Smooth muscle cell (in vitro differentiated cells): ENCODE measurements around the gene CHAMP1. TPM values are rescaled to one million over a fixed set of nuclear protein-coding genes. Genes with fewer than 3 reads are reported as not detected.

ENCODE experiments used
- DNase-seq: peaks from one replicate; lab custom pipeline; 2025; ENCODE audit not compliant: unreplicated experiment; lab: John Stamatoyannopoulos, UW
- H2AFZ ChIP-seq: fragments of 200-600 bp; sonication (generic); 2 replicates; pipeline ENCODE4 v1.6.0; 2016; ENCODE audit warnings: antibody characterized with exemption, low read depth, mild to moderate bottlenecking
- H3F3A ChIP-seq: fragments of 200-600 bp; sonication (generic); 2 replicates; pipeline ENCODE4 v1.6.0; 2017; ENCODE audit warnings: antibody characterized with exemption, low read depth
- H3K27ac ChIP-seq: fragments of 200-600 bp; sonication (generic); 2 replicates; pipeline ENCODE4 v1.5.1; 2016; ENCODE audit warnings: low read depth, mild to moderate bottlenecking
- H3K27me3 ChIP-seq: fragments of 200-600 bp; sonication (generic); 2 replicates; pipeline ENCODE4 v1.6.1; 2016; ENCODE audit warnings: low read depth, mild to moderate bottlenecking
- H3K36me3 ChIP-seq: fragments of 200-600 bp; sonication (generic); 2 replicates; pipeline ENCODE4 v1.5.1; 2016; ENCODE audit warnings: low read depth
- H3K4me1 ChIP-seq: fragments of 200-600 bp; sonication (generic); 2 replicates; pipeline ENCODE4 v1.5.1; 2016; ENCODE audit warnings: low read depth
- H3K4me2 ChIP-seq: fragments of 200-600 bp; sonication (generic); 2 replicates; pipeline ENCODE4 v1.6.0; 2016; ENCODE audit warnings: mild to moderate bottlenecking
- H3K4me3 ChIP-seq: fragments of 200-600 bp; sonication (generic); 2 replicates; pipeline ENCODE4 v1.5.1; 2016; ENCODE audit warnings: mild to moderate bottlenecking
- H3K79me2 ChIP-seq: fragments of 200-600 bp; sonication (generic); 2 replicates; pipeline ENCODE4 v1.6.0; 2016; ENCODE audit warnings: low read depth, mild to moderate bottlenecking
- H3K9ac ChIP-seq: fragments of 200-600 bp; sonication (generic); 2 replicates; pipeline ENCODE4 v1.6.0; 2016; ENCODE audit warnings: low read depth
- H3K9me3 ChIP-seq: fragments of 200-600 bp; sonication (generic); replicated peaks from 2 replicates; pipeline ENCODE4 v1.5.1; 2016; ENCODE audit warnings: low read depth
- H4K20me1 ChIP-seq: fragments of 200-600 bp; sonication (generic); 2 replicates; pipeline ENCODE4 v1.6.0; 2016; ENCODE audit warnings: low read depth
- WGBS: methylation state at CpG from one replicate; pipeline ENCODE4 v1.1.7; 2016; ENCODE audit warnings: low lambda C conversion rate; 5-methylcytosine and 5-hydroxymethylcytosine counted together
- polyA plus RNA-seq: library from polyadenylated mRNA; unstranded; fragments of >200 nt; fragmentation: Nextera tagmentation; extraction: Ambion mirVana; gene quantifications from 2 replicates; pipeline ENCODE4 v1.2.1, GENCODE V29; 2016
- total RNA-seq: library from RNA; depleted of rRNA; stranded (reverse); fragments of >200 nt; gene quantifications from 2 replicates; pipeline ENCODE4 v1.2.3, GENCODE V29; 2014
- TF ChIP-seq, protein P1 (sequence below): fragments of 200-600 bp; sonication (generic); IDR thresholded peaks from 2 replicates; pipeline ENCODE4 v1.5.1; 2017; ENCODE audit warnings: borderline replicate concordance, mild to moderate bottlenecking, antibody characterized with exemption; ENCODE audit not compliant: insufficient read depth, poor library complexity, severe bottlenecking

Gene CHAMP1
- total and polyA plus RNA-seq, 2 experiments from 2014 or later = 12.1 to 20.6 TPM

DNA sequence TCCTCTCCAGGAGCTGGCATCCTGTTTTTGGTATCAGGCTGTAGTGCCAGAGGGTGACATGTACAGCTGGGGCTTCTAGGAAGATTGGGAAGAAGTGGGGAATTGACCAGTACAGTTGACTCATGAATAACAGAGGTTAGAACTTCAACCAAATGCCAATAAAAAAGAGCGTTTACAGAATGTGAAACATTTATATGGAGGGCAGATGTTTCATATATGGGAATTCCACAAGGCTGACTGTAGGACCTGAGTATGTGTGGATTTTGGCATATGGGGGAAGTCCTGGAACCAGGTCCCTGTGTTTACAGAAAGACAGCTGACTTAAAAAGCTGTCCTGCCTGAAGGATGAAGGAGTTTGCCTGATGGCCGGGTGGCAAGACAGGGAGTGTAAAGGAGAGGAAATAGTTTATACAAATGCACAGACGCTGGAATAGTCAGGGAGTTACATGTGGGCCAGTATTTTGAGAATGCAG lies 5.2 kb downstream of the CHAMP1 start:
- Histone ChIP-seq H3K36me3 (peaks cover 20% of the 10 kb centered on the region), H3F3A (peaks cover 19% of the 10 kb centered on the region), H4K20me1 (peaks cover 41% of the 10 kb centered on the region), H3K9me3 (no peaks in the 10 kb centered on the region), H3K79me2 (peaks cover 58% of the 10 kb centered on the region), H3K9ac (peak overlapping the region; percentile 37), H3K4me3 (no peak overlapping the region), H3K27ac (peak overlapping the region; percentile 85), H3K4me1 (peaks cover 19% of the 10 kb centered on the region), H2AFZ (no peak overlapping the region), H3K4me2 (peak overlapping the region; percentile 65), H3K27me3 (no peaks in the 10 kb centered on the region)
- WGBS = 16% methylated on average over 3 of the region's 3 CpGs
- DNase-seq = no peak
- TF ChIP-seq, protein P1, sequence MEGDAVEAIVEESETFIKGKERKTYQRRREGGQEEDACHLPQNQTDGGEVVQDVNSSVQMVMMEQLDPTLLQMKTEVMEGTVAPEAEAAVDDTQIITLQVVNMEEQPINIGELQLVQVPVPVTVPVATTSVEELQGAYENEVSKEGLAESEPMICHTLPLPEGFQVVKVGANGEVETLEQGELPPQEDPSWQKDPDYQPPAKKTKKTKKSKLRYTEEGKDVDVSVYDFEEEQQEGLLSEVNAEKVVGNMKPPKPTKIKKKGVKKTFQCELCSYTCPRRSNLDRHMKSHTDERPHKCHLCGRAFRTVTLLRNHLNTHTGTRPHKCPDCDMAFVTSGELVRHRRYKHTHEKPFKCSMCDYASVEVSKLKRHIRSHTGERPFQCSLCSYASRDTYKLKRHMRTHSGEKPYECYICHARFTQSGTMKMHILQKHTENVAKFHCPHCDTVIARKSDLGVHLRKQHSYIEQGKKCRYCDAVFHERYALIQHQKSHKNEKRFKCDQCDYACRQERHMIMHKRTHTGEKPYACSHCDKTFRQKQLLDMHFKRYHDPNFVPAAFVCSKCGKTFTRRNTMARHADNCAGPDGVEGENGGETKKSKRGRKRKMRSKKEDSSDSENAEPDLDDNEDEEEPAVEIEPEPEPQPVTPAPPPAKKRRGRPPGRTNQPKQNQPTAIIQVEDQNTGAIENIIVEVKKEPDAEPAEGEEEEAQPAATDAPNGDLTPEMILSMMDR = no peak

DNA sequence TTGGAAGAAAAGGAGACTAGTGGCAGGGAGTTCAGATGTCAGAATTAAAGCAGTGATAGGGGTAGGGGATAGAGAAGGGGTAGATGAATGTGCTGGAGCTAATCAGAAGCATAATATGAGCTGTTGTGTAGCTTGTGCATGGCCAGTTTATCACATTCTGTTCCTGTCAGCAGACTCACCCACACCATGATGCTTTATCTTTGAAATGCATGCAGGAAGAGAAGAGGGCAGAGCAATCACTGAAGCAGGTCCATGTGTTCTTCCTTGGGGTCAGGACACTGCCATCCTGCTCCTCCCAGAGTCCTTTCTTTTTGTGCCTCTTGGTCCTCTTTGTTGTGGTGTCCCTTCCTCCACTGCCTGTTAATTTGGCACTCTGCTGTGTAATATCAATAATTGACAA lies 5.8 kb downstream of the CHAMP1 start:
- Histone ChIP-seq H3K4me2 (peak overlapping the region; percentile 65), H3K27me3 (no peaks in the 10 kb centered on the region), H3K79me2 (peaks cover 54% of the 10 kb centered on the region), H3F3A (peaks cover 13% of the 10 kb centered on the region), H3K36me3 (peaks cover 22% of the 10 kb centered on the region), H3K9ac (no peak overlapping the region), H3K27ac (peak overlapping the region; percentile 85), H4K20me1 (peaks cover 39% of the 10 kb centered on the region), H3K9me3 (no peaks in the 10 kb centered on the region), H2AFZ (no peak overlapping the region), H3K4me1 (peaks cover 16% of the 10 kb centered on the region), H3K4me3 (no peak overlapping the region)
- TF ChIP-seq, protein P1 = no peak
- DNase-seq = no peak

DNA sequence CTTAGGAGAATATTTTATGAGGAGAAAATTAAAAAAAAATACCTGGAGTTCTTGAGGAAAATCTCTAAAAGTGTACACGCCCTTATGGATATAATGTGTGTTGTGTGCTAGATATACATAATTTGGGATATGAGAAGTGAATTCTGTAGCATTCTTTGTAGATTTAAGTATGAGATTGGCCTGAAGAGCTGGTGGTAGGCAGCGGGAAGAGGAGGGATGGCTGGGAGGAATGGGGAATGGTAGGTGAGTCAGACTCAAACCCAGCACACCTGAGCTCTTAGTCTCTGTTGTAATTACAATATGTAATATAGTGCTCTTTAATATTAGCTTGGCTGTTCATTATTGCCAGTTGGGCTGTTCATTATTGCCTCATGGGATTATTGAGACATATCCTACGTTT lies 7.0 kb downstream of the CHAMP1 start:
- no peak for DNase-seq
- Histone ChIP-seq H3K4me1 (peaks cover 10% of the 10 kb centered on the region), H3K4me2 (no peak overlapping the region), H3K9ac (no peak overlapping the region), H3K79me2 (peaks cover 42% of the 10 kb centered on the region), H3K27me3 (no peaks in the 10 kb centered on the region), H4K20me1 (peaks cover 32% of the 10 kb centered on the region), H3K9me3 (no peaks in the 10 kb centered on the region), H3K4me3 (no peak overlapping the region), H3K36me3 (peaks cover 25% of the 10 kb centered on the region), H3F3A (peaks cover 12% of the 10 kb centered on the region), H2AFZ (no peak overlapping the region), H3K27ac (no peak overlapping the region)
- TF ChIP-seq, protein P1 = no peak
- WGBS = 95% methylated on average over 3 of the region's 3 CpGs

DNA sequence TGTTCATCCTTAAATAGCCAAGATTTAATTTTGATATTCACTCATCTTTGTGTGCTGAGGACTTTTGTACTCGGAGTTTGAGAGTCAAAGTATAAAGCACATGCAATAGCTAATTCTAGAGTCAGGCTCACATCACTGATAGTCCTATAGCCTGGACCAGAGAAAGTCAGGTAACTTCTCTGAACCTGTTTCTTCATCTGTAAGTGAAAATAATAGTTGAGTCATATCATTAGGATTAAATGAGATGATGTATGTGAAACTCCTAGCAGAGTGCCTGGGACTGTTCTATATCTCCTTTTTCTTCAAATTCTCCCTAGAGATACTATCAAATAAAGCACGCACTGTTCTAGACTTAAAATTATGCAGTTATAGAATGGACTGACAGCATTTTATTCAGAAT lies 9.0 kb downstream of the CHAMP1 start:
- H4K20me1 ChIP-seq = peaks cover 21% of the 10 kb centered on the region
- no peak for DNase-seq

More for the DNA sequence above, 9.0 kb downstream of the CHAMP1 start:
- WGBS = 94% methylated on average over 2 of the region's 2 CpGs
- Histone ChIP-seq H3K4me2 (no peak overlapping the region), H2AFZ (no peak overlapping the region), H3K79me2 (peaks cover 21% of the 10 kb centered on the region), H3K27ac (no peak overlapping the region), H3K36me3 (peaks cover 25% of the 10 kb centered on the region), H3K9me3 (no peaks in the 10 kb centered on the region), H3K4me1 (peaks cover 9% of the 10 kb centered on the region), H3K27me3 (no peaks in the 10 kb centered on the region), H3F3A (peaks cover 6% of the 10 kb centered on the region), H3K4me3 (no peak overlapping the region), H3K9ac (no peak overlapping the region)
- TF ChIP-seq, protein P1 = no peak
